ENCODE data around the gene AMDHD2. TPM values are rescaled to one million over a fixed set of nuclear protein-coding genes. Genes with fewer than 3 reads are reported as not detected.
A peak's percentile ranks its signal among the peaks of the same experiment; 100 is the strongest.

The AMDHD2 gene
- total RNA-seq, 3 donors from 2014 or later, result 27.9 to 57.0 (median 28.2) TPM

DNA sequence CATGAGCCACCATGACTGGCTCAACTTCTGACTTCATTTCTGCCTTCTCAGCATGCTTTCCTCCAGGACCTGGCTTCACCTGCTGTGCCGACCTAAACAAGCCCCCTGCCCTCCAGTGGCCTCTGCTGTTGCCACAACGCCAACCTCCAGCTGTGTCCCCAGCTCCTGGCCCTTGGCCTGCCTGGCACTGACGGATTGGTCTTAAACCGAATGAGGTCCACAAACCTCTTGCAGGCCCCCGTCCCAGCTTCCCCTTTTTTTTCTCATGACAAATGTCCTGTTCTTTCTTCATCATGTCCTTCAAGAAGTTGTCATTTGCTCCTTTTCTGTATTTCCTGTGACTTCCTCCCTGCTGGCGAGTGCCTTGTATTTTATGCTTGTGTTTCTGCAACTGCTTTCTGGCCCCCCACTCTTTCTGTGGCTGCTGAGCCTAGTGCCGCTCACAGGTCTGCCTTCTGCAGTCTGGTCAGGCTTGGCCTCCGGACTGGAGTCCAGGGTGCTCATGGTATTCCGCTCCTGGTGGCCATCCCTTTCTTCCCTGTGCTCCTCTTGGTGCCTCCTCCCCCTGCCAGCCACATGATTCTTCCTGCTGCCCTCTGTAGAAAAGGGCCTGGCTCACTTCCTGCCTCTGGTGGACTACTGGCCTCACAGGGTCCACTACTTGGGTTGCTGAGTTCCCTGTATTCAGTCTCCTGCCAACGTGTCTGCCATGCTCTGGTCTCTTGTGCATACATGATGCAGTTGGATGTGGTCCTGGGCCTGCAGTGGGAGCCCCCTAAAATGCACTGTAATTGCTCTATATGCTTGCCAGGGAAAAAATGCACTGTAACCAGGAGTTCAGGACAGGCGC, 3.6 kb upstream of the AMDHD2 start:
- Histone ChIP-seq H3K4me3 (peak overlapping the region; percentile 49 to 96 (median 90)), H3K9me3 (no peaks in the 10 kb centered on the region), H3K4me1 (peaks cover 29 to 49% of the 10 kb centered on the region in 2 donors), H3K36me3 (no peaks in the 10 kb centered on the region), H3K27ac (peak overlapping the region; percentile 98 to 99), H3K27me3 (no peaks in the 10 kb centered on the region)
- intact Hi-C loops (cut with DNase I; ENCODE audit: low total_unique reads), result no loop called here
- TF ChIP-seq POLR2AphosphoS5 (IDR thresholded peaks at IDR 0.05), result no peak
- TF ChIP-seq POLR2A (IDR thresholded peaks at IDR 0.05), result no peak
- TF ChIP-seq, protein P1, sequence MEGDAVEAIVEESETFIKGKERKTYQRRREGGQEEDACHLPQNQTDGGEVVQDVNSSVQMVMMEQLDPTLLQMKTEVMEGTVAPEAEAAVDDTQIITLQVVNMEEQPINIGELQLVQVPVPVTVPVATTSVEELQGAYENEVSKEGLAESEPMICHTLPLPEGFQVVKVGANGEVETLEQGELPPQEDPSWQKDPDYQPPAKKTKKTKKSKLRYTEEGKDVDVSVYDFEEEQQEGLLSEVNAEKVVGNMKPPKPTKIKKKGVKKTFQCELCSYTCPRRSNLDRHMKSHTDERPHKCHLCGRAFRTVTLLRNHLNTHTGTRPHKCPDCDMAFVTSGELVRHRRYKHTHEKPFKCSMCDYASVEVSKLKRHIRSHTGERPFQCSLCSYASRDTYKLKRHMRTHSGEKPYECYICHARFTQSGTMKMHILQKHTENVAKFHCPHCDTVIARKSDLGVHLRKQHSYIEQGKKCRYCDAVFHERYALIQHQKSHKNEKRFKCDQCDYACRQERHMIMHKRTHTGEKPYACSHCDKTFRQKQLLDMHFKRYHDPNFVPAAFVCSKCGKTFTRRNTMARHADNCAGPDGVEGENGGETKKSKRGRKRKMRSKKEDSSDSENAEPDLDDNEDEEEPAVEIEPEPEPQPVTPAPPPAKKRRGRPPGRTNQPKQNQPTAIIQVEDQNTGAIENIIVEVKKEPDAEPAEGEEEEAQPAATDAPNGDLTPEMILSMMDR (IDR thresholded peaks at IDR 0.05), result no peak
- DNase-seq (ENCODE audit: low spot score in 2 of 2), result no peak

DNA sequence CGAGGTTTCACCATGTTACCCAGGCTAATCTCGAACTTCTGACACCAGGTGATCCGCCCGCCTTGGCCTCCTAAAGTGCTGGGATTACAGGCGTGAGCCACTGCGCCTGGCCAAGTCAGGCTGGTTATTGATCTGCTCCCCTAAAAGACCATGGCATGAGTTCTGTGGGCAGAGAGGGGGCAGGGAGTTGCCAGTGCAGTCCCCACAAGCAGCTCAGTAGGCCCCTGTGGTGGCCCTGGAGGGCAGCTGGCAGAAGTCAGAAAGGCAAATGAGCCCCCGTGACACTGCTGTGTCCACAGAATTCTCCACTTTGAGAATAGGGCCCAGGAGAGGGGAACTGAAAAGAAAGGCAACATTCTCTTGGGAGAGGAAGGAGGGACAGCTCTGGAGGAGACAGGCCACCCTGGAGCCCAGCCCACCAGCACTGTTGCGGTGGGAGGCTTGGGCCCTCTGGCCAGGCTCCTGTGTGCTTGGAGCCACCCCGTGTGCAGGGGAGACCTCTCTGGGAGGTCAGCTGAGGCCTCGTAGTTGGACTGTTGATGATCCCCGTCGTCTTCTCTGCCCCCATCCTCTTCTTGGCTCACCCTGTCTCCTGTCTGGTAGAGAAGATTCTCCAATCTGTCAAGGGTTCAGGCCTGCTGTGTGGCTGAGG, 2.1 kb upstream of the AMDHD2 start:
- H3K4me1 ChIP-seq, result peaks cover 29 to 49% of the 10 kb centered on the region in 2 donors
- intact Hi-C loops (cut with DNase I; ENCODE audit: low total_unique reads), result no loop called here
- peak overlapping the region; percentile 98 to 99 for H3K27ac ChIP-seq
- H3K27me3 ChIP-seq, result no peaks in the 10 kb centered on the region
- TF ChIP-seq POLR2A (IDR thresholded peaks at IDR 0.05) (no peak), POLR2AphosphoS5 (IDR thresholded peaks at IDR 0.05) (no peak)
- TF ChIP-seq, protein P1 (IDR thresholded peaks at IDR 0.05), result no peak
- peak overlapping the region in 2 of 3 donors; percentile 9 to 81 for H3K4me3 ChIP-seq
- no peaks in the 10 kb centered on the region for H3K9me3 ChIP-seq
- no peak for DNase-seq (ENCODE audit: low spot score in 2 of 2)
- no peaks in the 10 kb centered on the region for H3K36me3 ChIP-seq

DNA sequence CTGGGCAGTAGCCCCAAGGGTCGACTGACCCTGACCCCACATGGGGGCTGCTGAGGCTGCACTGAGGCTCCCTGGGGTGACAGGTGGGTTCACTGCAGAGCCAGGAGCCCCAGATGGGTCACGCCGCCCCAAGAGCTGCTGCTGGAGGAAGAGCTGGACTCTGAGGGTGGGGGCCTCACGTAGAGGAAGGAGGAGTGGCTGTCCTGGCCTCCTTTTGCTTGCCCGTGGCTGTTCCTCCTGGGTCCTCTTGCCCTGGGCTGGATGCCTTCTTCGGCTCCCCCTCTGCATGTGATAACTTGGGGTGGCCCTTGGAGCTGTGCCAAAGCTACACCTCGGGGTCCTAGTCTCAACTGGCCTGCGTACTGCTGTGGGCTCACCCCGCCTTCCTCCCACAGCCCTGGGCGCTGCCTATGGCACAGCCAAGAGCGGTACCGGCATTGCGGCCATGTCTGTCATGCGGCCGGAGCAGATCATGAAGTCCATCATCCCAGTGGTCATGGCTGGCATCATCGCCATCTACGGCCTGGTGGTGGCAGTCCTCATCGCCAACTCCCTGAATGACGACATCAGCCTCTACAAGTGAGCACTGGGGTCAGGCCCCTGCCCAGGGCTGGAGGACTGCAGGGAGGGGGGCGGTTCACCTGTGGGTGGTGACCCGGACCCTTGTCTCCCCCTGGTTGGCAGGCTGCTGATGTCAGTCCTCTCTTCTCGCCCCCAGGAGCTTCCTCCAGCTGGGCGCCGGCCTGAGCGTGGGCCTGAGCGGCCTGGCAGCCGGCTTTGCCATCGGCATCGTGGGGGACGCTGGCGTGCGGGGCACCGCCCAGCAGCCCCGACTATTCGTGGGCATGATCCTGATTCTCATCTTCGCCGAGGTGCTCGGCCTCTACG, 1.1 kb upstream of the AMDHD2 start:
- intact Hi-C loops (cut with DNase I; ENCODE audit: low total_unique reads), result no loop called here
- no peaks in the 10 kb centered on the region for H3K9me3 ChIP-seq
- no peak for DNase-seq (ENCODE audit: low spot score in 2 of 2)
- peaks cover 29 to 49% of the 10 kb centered on the region in 2 donors for H3K4me1 ChIP-seq
- H3K27ac ChIP-seq, result peak overlapping the region; percentile 98 to 99
- H3K36me3 ChIP-seq, result no peaks in the 10 kb centered on the region
- H3K27me3 ChIP-seq, result no peaks in the 10 kb centered on the region
- TF ChIP-seq POLR2A (IDR thresholded peaks at IDR 0.05), result no peak
- no peak for TF ChIP-seq POLR2AphosphoS5 (IDR thresholded peaks at IDR 0.05)
- TF ChIP-seq, protein P1 (IDR thresholded peaks at IDR 0.05), result no peak
- H3K4me3 ChIP-seq, result peak overlapping the region; percentile 68 to 81 (median 72)

DNA sequence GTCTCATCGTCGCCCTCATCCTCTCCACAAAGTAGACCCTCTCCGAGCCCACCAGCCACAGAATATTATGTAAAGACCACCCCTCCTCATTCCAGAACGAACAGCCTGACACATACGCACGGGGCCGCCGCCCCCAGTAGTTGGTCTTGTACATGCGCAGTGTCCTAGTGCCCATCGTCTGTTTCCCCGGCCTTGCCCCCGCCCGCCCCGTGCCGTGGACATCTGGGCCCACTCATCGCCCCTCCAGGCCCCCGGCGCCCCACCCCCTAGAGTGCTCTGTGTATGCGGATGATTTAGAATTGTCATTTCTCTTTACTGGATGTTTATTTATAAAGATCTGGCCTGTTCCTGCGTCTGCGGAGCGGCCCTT, 475 bp upstream of the AMDHD2 start:
- Histone ChIP-seq H3K9me3 (no peaks in the 10 kb centered on the region), H3K4me1 (peaks cover 29 to 49% of the 10 kb centered on the region in 2 donors), H3K27ac (peak overlapping the region; percentile 98 to 99), H3K36me3 (no peaks in the 10 kb centered on the region), H3K4me3 (peak overlapping the region; percentile 68 to 81 (median 72)), H3K27me3 (no peaks in the 10 kb centered on the region)
- intact Hi-C loops (cut with DNase I; ENCODE audit: low total_unique reads), result no loop called here
- TF ChIP-seq, protein P1 (IDR thresholded peaks at IDR 0.05), result no peak
- TF ChIP-seq POLR2AphosphoS5 (IDR thresholded peaks at IDR 0.05) (no peak), POLR2A (IDR thresholded peaks at IDR 0.05) (no peak)
- DNase-seq (ENCODE audit: low spot score in 2 of 2), result no peak

All from breast epithelium (tissue), 4 donors.